HG02840 (cell line): ENCODE data around the gene TSSC4.

Source experiments
- ATAC-seq: cut with Tn5 transposase; IDR thresholded peaks from one replicate; pipeline ENCODE4 v1.9.1; 2021; ENCODE audit warnings: mild to moderate bottlenecking, moderate library complexity, moderate number of reproducible peaks; ENCODE audit not compliant: unreplicated experiment, low FRiP score

TSSC4 gene

GRCh38 chr11:2368851-2369180 is 31.7 kb upstream of the TSSC4 start:
- ATAC-seq, result no peak

- no peak for ATAC-seq
These were observed 31.2 kb upstream of the TSSC4 start for GRCh38 chr11:2369320-2369719.

- no peak for ATAC-seq
These were observed 30.7 kb upstream of the TSSC4 start for GRCh38 chr11:2369896-2370295.

GRCh38 chr11:2374456-2375201 is 25.9 kb upstream of the TSSC4 start:
- no peak for ATAC-seq

- no peak for ATAC-seq
These were observed 25.2 kb upstream of the TSSC4 start for GRCh38 chr11:2375341-2375853.

GRCh38 chr11:2375964-2376551 is 24.5 kb upstream of the TSSC4 start:
- no peak for ATAC-seq

GRCh38 chr11:2376751-2377451 is 23.6 kb upstream of the TSSC4 start, which contains the start of gene CD81:
Gene CD81 (plus strand): TSS chr11:2377310. CDS start chr11:2377550, 240 bp downstream.
- peak; percentile 48 for ATAC-seq

GRCh38 chr11:2377511-2378443 is 22.8 kb upstream of the TSSC4 start:
- peak; percentile 18 for ATAC-seq

- ATAC-seq, result no peak
These were observed 21.9 kb upstream of the TSSC4 start for GRCh38 chr11:2378527-2379210.

GRCh38 chr11:2379466-2380174 is 20.9 kb upstream of the TSSC4 start:
- ATAC-seq, result no peak

- no peak for ATAC-seq
These were observed 20.2 kb upstream of the TSSC4 start for GRCh38 chr11:2380396-2380795.

- no peak for ATAC-seq
These were observed 19.7 kb upstream of the TSSC4 start for GRCh38 chr11:2380807-2381350.

- no peak for ATAC-seq
These were observed 18.9 kb upstream of the TSSC4 start for GRCh38 chr11:2381494-2382128.

GRCh38 chr11:2382129-2382517 is 18.4 kb upstream of the TSSC4 start:
- ATAC-seq, result no peak

GRCh38 chr11:2382936-2383851 is 17.4 kb upstream of the TSSC4 start:
- ATAC-seq, result no peak

- no peak for ATAC-seq
These were observed 16.4 kb upstream of the TSSC4 start for GRCh38 chr11:2383852-2384804.
